Measurements from ENCODE around the gene ZNF718. TPM values are rescaled to one million over a fixed set of nuclear protein-coding genes. Genes with fewer than 3 reads are reported as not detected.
"Not testable (repeated sequence)": the region's sequence is repeated elsewhere in the genome, so short reads cannot be mapped to it uniquely, and the experiment has no call there.

The ZNF718 gene
- polyA plus RNA-seq, 3 donors from 2014 or later = 9.3 to 14.6 (median 12.1) TPM

- peak overlapping the region; percentile 78 to 95 (median 88) for H3K27ac Mint-ChIP-seq
- H3K4me1 Mint-ChIP-seq = peaks cover 75 to 97% of the 10 kb centered on the region in 2 donors
Measured at GRCh38 chr4:212438-213188, 88.3 kb downstream of the ZNF718 start.

GRCh38 chr4:213189-213535, 88.9 kb downstream of the ZNF718 start:
- DNase-seq = peak in 2 of 3 donors; percentile 7 to 20
- Mint-ChIP-seq H3K4me3 (peak overlapping the region; percentile 82 to 90 (median 85)), H3K27ac (peak overlapping the region; percentile 45 to 88 (median 67)), H3K4me1 (peaks cover 72 to 96% of the 10 kb centered on the region in 2 donors), H3K36me3 (peaks cover 5 to 27% (median 10%) of the 10 kb centered on the region in 3 donors)
- not testable (repeated sequence) for H3K27me3 Mint-ChIP-seq (ENCODE audit: low read depth in 3 of 3); H3K9me3 Mint-ChIP-seq

More at GRCh38 chr4:212438-213188, 88.3 kb downstream of the ZNF718 start:
- Mint-ChIP-seq H3K27me3 (ENCODE audit: low read depth in 3 of 3) (peaks cover 2 to 3% (median 2%) of the 10 kb centered on the region in 3 donors), H3K4me3 (peak overlapping the region; percentile 83 to 90 (median 89)), H3K9me3 (peaks cover 0 to 9% (median 1%) of the 10 kb centered on the region in 6 donors), H3K36me3 (peaks cover 5 to 25% (median 10%) of the 10 kb centered on the region in 3 donors)
- DNase-seq = peak; percentile 63 to 79 (median 77)

Other genes with a start within 250 kb of the ZNF718 start
- 10 to 100 TPM; 29.3 to 54.4 (median 39.4) TPM for gene ZNF595, start 71.2 kb upstream of the ZNF718 start, polyA plus RNA-seq
- gene ZNF732, start 181.0 kb downstream of the ZNF718 start, polyA plus RNA-seq = under 1 TPM in 2 of 3 donors, not detected in 1; 0.13 to 0.36 TPM
- 1 to 10 TPM; 5.2 to 8.1 (median 6.2) TPM for gene ZNF141, start 213.3 kb downstream of the ZNF718 start, polyA plus RNA-seq

All from immature natural killer cell (primary cell).